Kidney (tissue), 14 donors: ENCODE results near the gene RENBP. TPM values are rescaled to one million over a fixed set of nuclear protein-coding genes. Genes with fewer than 3 reads are reported as not detected.

Source experiments
- DNase-seq, 5 donors: peaks; one replicate each; pipeline ENCODE4 v3.0.0-alpha.2; 2013 to 2020
- FAIRE-seq: peaks from 2 replicates; lab custom pipeline; 2012; peaks lifted over from hg19 to GRCh38; lab: Jason Lieb, UNC
- H3K27ac ChIP-seq, 2 donors: one replicate each; pipeline ENCODE4 v1.7.0; 2013; ENCODE audit warnings: low read depth in 2 of 2, low read length in 2 of 2, inconsistent platforms in 1 of 2
- H3K27me3 ChIP-seq: one replicate; pipeline ENCODE4 v1.7.1; 2013; ENCODE audit warnings: low read length, inconsistent platforms; ENCODE audit not compliant: control insufficient read depth, insufficient read depth
- H3K36me3 ChIP-seq, 3 donors: one replicate each; pipeline versions ENCODE4 v1.7.0 to v1.7.1; 2013; ENCODE audit warnings: low read length in 3 of 3, control low read depth in 1 of 3, inconsistent platforms in 1 of 3; ENCODE audit not compliant: insufficient read depth in 3 of 3, control insufficient read depth in 2 of 3
- H3K4me1 ChIP-seq, 3 donors: one replicate each; pipeline versions ENCODE4 v1.7.0 to v1.7.1; 2013; ENCODE audit warnings: low read length in 3 of 3, inconsistent platforms in 1 of 3, low read depth in 1 of 3; ENCODE audit not compliant: control insufficient read depth in 2 of 3, insufficient read depth in 2 of 3
- H3K4me3 ChIP-seq, 3 donors: one replicate each; pipeline versions ENCODE4 v1.7.0 to v1.8.1; 2013; ENCODE audit warnings: low read length in 3 of 3, control low read depth in 1 of 3, inconsistent platforms in 1 of 3
- H3K9ac ChIP-seq, 3 donors: one replicate each; pipeline versions ENCODE4 v1.7.0 to v1.7.1; 2013; ENCODE audit warnings: low read length in 3 of 3, control low read depth in 1 of 3, inconsistent platforms in 1 of 3
- H3K9me3 ChIP-seq, 3 donors: one replicate each; pipeline versions ENCODE4 v1.7.0 to v1.7.1; 2013; ENCODE audit warnings: low read length in 3 of 3, control low read depth in 1 of 3, inconsistent platforms in 1 of 3; ENCODE audit not compliant: control insufficient read depth in 2 of 3, insufficient read depth in 1 of 3
- intact Hi-C: fragments of 100-400 bp; cut with DNase I; formaldehyde crosslinking; loops from one replicate; pipeline ENCODE4 v1.11.1; 2022
- polyA plus RNA-seq: library from polyadenylated mRNA; stranded (reverse); fragments of 350-450 nt; fragmentation: Illumina TruSeq; extraction: RNeasy Lipid Tissue Mini Kit (QIAGEN cat#74804); gene quantifications from one replicate; pipeline ENCODE4 v1.2.3, GENCODE V29; 2014; ENCODE audit warnings: low read depth, low replicate concordance; ENCODE audit not compliant: insufficient read depth
- total RNA-seq: library from RNA; stranded (reverse); fragmentation: NEBNext Ultra II Directional; extraction: Animal tissue kit (Norgen Biotek cat#: 25700); gene quantifications from one replicate; pipeline ENCODE4 v1.2.1, GENCODE V29; 2021
- TF ChIP-seq, protein P1 (sequence below): IDR thresholded peaks from 3 replicates; pipeline ENCODE4 v1.5.1; 2012; ENCODE audit warnings: mild to moderate bottlenecking, moderate library complexity, borderline replicate concordance; ENCODE audit not compliant: insufficient read depth; ENCODE audit errors: extremely low read depth
- donor health status: control.
- donor health status: control.
- donor health status: control.
- donor health status: control.
- donor health status: control.
- donor health status: DM: yes; HTN: yes; CAD: no.
- donor health status: Normal renal cell carcinoma (clear cell type).

RENBP gene
- total and polyA plus RNA-seq, 2 donors from 2014 or later, result 22.9 to 78.2 TPM

DNA sequence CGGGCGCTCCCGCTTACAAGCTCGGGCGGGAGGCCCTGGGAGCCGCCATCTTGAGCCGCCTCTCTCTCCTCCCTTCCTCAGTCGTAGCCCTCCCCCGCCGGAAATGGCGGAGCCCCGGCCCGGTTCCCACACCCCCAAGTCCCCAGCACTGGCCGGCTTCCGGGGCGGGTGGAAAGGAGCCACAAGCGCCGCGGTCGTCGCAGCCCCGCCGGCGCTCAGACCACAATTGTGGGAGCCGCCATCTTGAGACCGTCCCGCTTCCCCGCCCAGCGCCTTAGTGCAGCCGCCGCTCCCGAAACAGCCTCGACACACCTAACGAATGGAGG lies 26.6 kb upstream of the RENBP start:
- Histone ChIP-seq H3K4me1 (peaks cover 0 to 44% (median 24%) of the 10 kb centered on the region in 3 donors), H3K9me3 (no peaks in the 10 kb centered on the region), H3K9ac (peak overlapping the region; percentile 95 to 98 (median 98)), H3K27me3 (no peaks in the 10 kb centered on the region), H3K36me3 (no peaks in the 10 kb centered on the region), H3K27ac (peak overlapping the region; percentile 99 to 100), H3K4me3 (peak overlapping the region; percentile 83 to 92 (median 88))
- TF ChIP-seq, protein P1, sequence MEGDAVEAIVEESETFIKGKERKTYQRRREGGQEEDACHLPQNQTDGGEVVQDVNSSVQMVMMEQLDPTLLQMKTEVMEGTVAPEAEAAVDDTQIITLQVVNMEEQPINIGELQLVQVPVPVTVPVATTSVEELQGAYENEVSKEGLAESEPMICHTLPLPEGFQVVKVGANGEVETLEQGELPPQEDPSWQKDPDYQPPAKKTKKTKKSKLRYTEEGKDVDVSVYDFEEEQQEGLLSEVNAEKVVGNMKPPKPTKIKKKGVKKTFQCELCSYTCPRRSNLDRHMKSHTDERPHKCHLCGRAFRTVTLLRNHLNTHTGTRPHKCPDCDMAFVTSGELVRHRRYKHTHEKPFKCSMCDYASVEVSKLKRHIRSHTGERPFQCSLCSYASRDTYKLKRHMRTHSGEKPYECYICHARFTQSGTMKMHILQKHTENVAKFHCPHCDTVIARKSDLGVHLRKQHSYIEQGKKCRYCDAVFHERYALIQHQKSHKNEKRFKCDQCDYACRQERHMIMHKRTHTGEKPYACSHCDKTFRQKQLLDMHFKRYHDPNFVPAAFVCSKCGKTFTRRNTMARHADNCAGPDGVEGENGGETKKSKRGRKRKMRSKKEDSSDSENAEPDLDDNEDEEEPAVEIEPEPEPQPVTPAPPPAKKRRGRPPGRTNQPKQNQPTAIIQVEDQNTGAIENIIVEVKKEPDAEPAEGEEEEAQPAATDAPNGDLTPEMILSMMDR, result no peak
- DNase-seq (peak; percentile 87 to 98 (median 93)), FAIRE-seq (peak; percentile 73)
- intact Hi-C loops, result no loop called here

DNA sequence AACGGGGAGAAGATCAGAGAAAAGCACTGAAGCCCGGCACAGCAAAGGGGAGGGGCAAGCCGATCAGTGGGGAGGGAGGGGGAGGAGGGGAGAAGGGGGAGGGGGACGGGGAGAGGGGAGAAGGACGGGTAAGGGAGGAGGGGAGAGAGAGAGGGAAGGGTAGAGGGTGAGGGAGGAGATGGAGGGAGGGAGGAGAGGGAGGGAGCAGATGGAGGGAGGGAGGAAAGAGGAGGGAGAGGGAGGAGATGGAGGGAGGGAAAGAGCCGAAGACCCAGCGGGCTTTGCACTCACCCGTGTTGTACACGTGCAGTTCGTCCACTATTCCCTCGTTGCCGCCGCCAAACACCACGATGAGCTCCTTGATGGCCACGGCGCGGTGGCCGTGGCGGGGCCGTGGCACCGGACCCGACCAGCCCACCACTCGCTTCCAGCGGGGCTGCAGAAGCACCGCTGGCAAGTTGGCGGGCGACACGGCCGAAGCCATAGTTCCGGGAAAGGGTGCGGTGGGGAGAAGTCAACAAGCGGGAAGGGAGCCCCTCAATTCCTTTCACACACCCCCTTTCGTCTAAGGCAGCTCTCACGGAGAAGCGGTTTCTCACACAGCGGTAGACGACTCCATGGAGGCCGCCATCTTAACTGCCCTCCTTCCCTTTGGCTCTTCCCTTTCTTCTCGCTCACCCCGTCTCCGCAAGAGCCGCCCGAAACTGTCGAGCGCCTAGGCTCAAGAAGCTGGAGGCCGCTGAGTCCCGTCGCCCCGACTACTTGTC lies 26.1 kb upstream of the RENBP start:
- H3K36me3 ChIP-seq, result no peaks in the 10 kb centered on the region
- peak overlapping the region; percentile 61 to 88 (median 83) for H3K4me3 ChIP-seq
- H3K27ac ChIP-seq, result peak overlapping the region; percentile 99 to 100
- no peaks in the 10 kb centered on the region for H3K9me3 ChIP-seq
- H3K27me3 ChIP-seq, result no peaks in the 10 kb centered on the region
- H3K4me1 ChIP-seq, result peaks cover 0 to 49% (median 24%) of the 10 kb centered on the region in 3 donors
- H3K9ac ChIP-seq, result peak overlapping the region; percentile 58 to 81 (median 74)
- no peak for FAIRE-seq
- intact Hi-C loops, result no loop called here
- DNase-seq, result peak; percentile 60 to 86 (median 78)
- TF ChIP-seq, protein P1, result no peak

DNA sequence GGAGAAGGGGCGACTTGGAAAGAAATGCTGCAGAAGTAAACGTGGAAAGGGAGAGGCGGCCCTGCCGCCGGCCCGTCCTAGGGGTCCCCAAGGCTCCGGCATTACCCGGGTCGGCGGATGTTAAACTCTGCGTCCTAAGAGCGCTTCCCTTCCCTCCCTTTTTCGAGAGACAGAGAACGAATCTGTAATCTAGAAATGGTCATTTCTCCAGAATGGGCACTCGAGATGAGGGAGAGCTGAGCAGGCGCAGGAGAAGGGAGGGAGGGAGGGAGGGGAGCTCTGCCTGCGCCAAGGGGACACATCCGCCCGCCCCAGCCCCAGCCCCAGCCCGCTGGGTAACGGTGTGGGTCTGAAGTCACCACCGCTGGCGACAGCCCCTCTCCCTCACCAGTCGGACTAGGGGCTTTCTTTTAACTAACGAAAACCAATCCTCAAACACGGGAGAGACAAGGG lies 25.5 kb upstream of the RENBP start:
- Histone ChIP-seq H3K9me3 (no peaks in the 10 kb centered on the region), H3K36me3 (no peaks in the 10 kb centered on the region), H3K4me1 (peaks cover 0 to 49% (median 24%) of the 10 kb centered on the region in 3 donors), H3K27ac (peak overlapping the region in 1 of 2 donors; percentile 60), H3K4me3 (peak overlapping the region; percentile 36 to 88 (median 50)), H3K27me3 (no peaks in the 10 kb centered on the region), H3K9ac (peak overlapping the region in 2 of 3 donors; percentile 32 to 40)
- intact Hi-C loops, result no loop called here
- peak in 3 of 5 donors; percentile 32 to 86 (median 56) for DNase-seq
- FAIRE-seq, result no peak
- TF ChIP-seq, protein P1, result no peak
